H1 (cell line): ENCODE measurements around the gene GPX5.

Experiments
- CEBPB ChIP-seq: IDR thresholded peaks from 2 replicates; pipeline ENCODE4 v1.6.1; 2012; ENCODE audit warnings: low read depth, low read length
- CTCF ChIP-seq, 3 experiments: IDR thresholded peaks; 1 replicate in 2 of 3; 2 replicates in 1 of 3; pipeline versions ENCODE4 v1.5.1 to v1.6.1; 2011; ENCODE audit warnings: low read length in 3 of 3, mild to moderate bottlenecking in 3 of 3, inconsistent platforms in 2 of 3, low read depth in 1 of 3, moderate library complexity in 1 of 3; ENCODE audit not compliant: insufficient read depth in 1 of 3; ENCODE audit errors: control extremely low read depth in 1 of 3
- SP2 ChIP-seq: IDR thresholded peaks from 2 replicates; pipeline ENCODE4 v1.6.1; 2012; ENCODE audit warnings: mild to moderate bottlenecking, low read length, inconsistent platforms
- SUZ12 ChIP-seq: fragments of 200-600 bp; sonication (generic); IDR thresholded peaks from 2 replicates; pipeline ENCODE4 v1.6.1; 2012; ENCODE audit warnings: mild to moderate bottlenecking, inconsistent platforms, low read length, moderate library complexity, mixed read lengths
- ZNF274 ChIP-seq: IDR thresholded peaks from 2 replicates; pipeline ENCODE4 v1.7.0; 2012; ENCODE audit warnings: low read length, borderline replicate concordance; ENCODE audit errors: extremely low read depth

- no peak for TF ChIP-seq CTCF (IDR thresholded peaks at IDR 0.05; ENCODE audit: control extremely low read depth in 1 of 3, insufficient read depth in 1 of 3, low read depth in 1 of 3, low read length in 3 of 3)
- TF ChIP-seq ZNF274, result no peak
- TF ChIP-seq CEBPB, result no peak
- TF ChIP-seq SP2, result no peak
- no peak for TF ChIP-seq SUZ12
Observed at GRCh38 chr6:28541996-28542395, 16.3 kb downstream of the GPX5 start.
